GM19023 (cell line): ENCODE data around the gene PLOD3.

Experiments used
- ATAC-seq: cut with Tn5 transposase; IDR thresholded peaks from one replicate; pipeline ENCODE4 v1.9.1; 2021; ENCODE audit warnings: mild to moderate bottlenecking, moderate library complexity; ENCODE audit not compliant: unreplicated experiment

Gene PLOD3

DNA sequence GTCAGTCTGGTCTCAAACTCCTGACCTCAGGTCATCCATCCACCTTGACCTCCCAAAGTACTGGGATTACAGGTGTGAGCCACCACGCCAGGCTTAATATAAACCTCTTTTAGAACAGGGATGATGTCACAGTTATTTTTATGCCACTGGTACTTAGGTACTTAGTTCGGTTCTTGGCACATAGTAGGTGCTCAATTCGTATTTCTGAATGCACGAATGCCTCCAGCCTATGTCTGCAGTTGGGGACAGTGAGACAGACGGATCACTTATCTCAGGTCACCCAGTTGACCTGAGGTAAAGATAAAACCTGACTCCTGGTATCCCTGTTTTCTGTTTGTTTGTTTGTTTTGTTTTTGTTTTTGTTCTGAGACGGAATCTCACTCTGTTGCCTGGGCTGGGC is 31.2 kb downstream of the PLOD3 start:
- ATAC-seq: no peak

DNA sequence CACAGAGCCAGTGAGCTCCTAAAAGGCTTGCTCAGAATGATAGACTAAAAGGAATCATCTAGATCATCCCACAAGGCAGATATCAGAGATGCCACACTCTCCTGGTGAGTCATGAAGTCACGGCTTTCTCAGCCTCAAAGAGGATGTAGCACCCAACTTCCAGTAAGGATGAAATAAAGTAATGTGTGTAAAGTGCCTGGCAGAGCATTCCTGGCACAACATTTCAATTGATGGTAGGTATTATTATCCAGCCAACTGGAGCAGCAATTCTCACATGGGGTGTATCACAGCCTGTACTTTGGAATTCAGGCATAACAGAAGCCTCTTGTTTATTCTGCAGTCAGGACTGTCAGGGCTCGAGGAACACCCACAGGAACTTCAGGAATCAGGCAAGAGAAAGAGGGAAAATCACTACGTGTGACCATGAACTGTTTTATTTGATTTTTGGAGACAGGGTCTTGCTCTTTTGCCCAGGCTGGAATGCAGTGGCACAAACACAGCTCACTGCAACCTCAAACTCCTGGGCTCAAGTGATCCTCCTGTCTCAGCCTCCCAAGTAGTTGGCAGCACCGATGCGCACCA is 32.0 kb downstream of the PLOD3 start:
- ATAC-seq: no peak

DNA sequence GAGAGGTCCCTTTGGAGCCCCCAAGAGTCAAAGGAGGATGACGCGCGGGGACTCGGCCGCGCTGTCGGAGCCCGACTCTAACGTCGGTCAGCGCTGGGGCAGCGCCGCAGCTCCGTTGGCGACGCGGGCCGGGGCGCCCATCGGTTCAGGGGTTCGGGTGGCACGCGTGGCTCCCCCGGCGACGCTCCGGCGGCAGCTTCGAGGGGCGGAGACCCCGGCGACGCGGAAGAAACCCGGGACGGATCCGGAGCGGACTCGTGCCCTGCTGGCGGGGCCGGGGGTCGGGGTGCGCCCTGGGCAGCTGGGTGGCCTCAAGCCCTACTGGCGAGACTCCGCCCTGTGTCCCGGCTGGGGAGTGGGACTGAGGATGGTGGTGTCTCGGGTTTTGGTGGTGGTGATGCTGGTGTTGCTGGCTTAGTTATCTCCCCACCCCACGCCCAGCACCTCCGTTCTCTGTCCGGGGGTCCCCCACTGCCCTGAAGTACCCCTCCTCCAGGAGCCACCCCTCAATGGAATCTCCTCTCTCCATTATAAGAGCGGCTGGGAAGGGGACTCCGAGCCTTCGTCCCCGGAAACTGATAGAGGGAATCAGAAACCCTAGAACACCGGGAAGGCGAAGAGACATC is 37.1 kb downstream of the PLOD3 start, which contains the start of gene NAT16:
TSS of gene NAT16 (minus strand) at position 164 of the 626 bp plus-strand sequence. CDS start 5,486 bp downstream, outside the sequence.
- ATAC-seq: no peak

DNA sequence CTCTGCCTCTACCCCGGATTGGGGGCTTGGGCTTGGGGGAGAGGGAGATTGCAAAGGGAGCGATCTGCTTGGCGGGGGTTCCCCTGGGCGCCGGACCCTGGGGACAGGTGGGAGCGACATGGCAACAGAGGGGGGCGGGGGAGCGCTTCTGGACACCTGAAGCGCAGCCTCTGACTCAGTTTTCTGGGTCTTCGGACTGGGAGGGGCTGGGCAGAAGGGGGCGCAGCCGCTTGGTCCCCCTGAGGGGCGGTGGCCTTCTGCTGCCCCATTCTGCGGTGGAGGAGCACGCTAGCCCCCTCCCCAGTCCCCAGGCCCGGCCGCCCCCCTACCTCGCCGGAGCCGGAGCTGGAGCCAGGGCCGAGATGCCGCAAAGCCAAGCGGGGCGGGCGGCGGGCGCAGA is 37.7 kb downstream of the PLOD3 start:
- ATAC-seq: no peak

DNA sequence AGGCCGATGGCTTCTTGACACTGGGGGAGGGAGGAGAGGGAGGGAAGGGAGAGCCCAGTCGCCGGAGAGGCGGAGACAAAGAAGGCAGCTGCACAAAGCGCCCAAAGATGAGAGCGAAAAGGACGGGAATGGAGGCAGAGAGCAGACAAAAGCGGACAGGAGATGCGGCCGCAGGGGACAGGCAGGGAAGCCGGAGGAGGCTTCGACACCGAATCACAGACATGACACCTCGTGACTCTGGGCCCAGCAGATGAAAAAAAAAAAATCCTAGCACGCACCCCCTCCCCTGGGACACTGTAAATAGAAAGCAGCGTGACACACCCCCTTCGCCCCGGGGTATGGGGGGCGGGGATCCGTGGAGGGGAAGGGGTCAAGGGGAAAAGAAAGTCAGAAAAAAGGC is 38.3 kb downstream of the PLOD3 start:
- ATAC-seq: no peak

DNA sequence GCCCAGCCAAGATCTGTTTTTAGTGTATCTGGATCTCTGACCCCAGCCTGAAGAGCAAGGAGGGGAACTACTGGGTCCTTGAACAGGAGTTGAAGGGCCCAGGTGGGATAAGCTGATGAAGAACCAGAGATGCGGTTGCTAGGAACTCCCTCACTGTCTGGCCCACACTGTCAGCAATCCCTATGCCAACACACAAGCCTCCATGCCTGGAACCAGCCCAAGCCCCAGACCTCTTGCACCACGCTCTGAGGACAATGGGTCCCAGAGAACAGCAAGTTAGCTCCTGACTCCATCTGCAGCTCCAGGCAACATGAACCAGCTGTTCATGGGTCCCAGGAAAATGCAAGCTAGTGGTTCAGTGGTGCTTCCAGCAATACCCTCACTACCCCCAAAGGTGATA is 39.7 kb downstream of the PLOD3 start:
- ATAC-seq: no peak

DNA sequence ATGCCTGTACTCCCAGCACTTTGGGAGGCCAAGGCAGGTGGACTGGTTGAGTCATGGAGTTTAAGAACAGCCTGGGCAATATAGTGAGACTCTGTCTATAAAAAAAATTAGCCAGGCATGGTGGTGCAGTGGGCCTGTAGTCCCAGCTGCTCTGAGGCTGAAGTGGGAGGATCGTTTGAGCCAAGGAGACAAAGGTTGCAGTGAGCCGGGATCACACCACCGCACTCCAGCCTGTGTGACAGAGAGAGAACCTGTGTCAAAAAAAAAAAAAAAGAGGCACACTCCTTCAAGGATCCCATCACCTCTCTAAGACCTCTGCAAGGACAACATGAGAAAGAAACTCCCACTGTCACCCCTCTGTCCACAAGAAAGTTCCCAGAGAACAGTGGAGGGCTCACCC is 41.7 kb downstream of the PLOD3 start:
- ATAC-seq: no peak

DNA sequence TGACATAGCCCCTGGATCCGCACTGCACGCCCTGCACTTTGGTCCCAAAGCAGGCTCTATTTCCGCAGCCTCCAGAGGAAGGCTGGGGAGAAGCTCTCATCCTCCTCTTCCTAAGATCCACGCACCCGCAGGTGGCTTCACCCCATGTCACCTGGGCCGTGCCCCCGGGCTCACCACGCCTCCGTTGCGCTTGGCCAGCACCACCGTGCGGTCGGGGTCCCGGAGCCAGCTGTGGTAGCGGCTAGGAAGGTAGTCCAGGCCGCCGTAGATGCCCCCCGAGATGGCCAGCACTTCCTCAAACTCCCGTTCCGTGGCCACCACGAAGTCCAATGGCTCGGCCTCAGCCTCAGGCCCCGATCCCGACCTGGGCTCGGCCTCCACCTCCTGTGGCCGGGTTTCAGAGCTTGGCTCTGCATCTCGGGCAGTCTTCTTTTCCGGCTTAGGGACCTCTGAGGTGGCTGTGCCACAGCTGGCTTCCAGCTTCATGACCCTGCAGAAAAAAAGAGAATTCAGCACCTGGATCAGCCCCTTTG is 43.0 kb downstream of the PLOD3 start:
- no peak for ATAC-seq

DNA sequence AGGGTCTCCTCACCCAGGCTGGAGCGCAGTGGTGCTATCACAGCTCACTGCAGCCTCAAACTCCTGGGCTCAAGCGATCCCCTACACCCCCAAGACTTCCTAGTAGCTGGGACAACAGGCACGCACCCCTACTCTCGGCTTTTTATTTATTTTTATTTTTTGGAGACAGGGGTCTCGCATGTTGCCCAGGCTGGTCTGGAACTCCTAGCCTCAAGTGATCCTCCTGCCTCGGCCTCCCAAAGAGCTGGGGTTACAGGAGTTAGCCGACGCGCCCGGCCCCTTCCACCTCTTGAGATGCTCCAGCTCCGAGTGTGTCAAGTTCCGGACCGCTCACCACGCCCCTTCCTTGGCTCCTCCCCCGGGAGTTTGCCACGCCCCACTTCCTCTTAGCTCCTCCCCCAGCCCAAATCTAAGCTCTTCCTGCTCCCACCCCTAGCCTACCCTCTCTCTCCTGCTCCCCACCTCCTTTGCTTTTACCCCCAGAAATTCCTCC is 43.6 kb downstream of the PLOD3 start:
- no peak for ATAC-seq

DNA sequence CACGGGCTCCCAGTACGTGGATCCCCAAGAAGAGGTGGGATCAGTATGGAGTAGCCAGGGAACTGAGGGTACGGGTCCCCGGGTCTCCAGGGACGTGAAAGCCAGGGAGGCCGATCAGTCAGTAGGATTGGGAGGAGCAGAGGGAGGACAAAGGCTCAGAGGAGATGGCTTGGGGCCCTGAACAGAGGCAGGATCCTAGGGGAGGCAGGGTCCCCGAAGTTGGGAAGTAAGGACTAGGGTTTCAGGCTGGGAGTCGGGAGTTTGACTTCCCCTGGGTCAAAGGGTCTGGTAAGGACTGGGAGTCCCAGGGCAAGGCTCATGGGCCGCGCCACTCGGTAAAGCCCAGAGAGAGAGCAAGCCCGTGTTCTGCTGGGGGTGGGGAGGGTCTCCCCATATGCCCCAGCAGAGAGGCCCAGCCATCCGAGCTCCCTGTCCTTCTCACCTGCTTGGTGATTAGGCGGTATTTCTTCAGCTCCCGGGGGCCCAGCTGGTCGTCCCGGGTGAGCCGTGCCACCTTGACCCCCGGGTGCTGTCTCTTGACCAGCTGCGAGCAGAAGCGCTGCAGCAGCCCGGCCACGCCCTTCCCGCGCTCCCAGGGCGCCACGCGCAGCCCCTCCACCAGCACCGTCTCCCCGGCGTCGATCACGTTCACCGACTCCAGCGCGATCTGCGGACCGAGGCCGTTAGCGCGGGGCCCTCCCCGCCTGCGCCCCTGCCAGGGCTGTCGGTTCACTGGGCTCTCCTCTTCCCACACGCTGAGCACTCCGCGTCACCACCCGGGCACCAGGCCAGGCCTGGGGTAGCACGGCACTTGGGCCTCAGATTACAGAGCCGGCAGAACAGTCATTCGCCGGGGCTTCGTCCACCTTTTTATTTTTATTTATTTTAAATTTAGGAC is 44.3 kb downstream of the PLOD3 start:
- ATAC-seq: no peak

DNA sequence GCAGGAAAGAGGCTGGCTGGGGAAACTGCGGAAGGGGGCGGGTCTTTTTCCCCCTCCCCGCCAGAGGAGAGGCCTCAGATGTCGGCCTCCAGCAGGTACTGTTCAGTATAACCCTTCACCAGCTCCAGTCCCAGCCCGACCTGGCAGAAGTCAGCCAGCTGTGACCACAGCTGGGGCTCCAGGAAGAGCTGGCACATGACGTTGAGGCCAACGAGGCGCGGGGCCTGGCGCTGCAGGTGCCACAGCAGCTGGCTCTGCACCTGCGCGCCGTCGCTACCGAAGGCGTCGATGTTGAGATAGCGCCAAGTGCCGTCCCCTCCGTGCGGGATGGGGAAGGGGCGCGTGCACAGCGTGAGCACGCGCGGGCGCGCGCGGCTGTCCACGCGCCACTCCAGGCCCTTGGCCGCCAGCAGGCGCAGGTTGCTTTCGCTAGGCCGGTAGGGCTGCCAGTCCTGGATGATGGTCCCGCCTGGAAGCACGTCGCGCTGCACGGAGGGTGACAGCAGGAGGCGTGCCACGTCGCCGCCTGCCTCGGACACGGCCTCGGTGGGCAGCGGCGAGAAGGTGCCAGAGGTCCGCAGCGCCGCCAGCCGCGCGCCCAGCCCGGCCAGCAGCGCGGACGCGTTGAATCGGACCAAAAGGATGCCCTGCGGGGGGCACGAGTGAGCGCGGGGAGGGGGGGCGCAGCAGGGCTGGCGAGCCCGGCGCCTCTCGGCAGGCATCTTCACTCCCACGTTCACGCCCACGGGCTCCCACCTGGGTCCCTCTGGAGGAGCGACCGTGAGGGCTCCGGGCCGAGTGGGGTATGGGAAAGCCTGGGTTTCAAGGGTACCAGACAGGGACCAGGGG is 45.2 kb downstream of the PLOD3 start:
- ATAC-seq: no peak

DNA sequence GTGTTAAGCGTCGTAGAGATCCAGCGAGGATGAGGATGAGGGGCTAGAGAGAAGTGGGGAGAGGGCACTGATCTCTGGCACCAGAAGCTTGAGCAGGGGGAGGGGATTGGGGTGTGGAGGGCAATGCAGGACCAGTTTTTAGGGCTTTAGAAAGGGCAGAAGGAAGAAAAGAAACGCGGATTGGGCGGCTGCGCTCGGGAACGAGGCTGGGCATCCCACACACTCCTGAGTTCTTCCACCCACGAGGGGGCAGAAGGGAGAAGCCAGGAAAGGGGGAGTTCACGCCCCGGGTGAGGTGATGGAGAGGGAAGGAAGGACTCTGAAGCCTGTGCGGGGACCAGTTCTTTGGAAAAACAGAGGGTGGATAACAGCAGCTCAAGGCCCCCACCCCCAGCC is 45.9 kb downstream of the PLOD3 start:
- ATAC-seq: no peak

DNA sequence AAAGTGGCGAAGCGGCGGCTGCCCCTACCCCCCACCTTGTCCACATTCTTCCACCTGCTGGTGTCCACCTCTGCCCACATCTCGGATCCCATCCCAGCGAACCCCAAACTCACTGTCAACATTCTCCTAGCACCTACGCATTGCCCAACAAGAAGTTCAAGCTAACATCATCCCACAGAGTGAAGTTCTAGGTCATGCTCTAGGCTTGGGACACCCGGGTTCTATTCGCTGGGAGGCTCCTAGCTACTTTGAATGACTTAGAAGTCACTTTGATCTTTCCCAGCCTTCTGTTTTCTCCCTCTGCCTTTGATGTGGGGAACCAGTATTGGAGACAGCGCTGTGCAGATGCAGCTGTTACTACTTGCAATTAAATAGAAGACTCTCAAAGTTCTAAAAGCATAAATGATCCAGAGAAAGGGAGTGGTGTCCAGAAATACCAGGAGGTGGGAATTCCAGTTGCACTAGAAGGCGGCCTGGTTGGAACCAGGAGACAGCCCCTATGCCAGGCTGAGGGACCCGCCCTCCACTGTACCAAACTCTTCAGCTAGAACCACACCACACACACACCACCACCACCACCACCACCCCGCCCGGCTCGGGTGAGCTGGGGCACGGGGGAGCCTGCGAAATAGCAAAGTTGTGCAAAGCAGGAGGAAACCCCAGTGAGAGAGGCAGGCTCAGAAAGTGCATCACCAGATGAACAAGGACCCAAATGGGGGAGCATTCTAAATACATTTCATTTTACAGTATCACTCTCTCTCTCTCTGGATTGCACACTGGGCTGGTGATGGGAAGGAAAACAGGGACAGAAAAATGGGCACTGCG is 46.6 kb downstream of the PLOD3 start:
- no peak for ATAC-seq

DNA sequence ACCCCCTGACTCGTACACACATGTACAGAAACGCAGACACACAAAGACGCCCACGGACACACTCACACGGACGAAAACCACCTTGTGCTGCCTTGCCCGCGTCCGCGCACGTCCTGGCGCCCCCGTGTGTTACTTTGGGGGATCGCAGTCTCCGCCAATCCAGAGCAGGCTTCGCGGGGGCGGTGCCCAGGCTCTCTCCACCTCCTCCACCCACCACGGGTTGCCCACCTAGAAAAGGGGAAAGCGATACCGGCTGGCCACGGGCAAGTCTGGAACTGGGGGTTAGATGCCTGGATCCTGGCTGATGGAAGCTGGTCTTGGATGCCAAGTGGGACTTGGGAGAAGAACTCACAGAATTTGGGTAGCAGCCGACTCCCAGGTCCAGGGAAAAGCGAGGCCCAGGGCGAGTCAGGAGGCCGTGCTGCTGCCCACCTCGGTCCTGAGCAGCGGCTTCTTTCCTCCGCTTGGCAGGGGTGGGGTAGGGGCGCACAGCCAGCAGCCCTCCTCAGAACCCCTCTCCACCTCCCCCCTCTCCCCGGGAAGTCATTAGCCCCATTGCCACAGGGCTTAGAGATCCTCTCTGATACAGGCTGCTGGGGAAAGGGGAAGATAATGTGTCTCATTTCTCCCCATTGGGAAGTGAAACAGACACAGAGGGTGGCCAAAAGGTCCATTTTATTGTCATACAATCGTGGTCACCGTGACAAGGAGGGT is 47.4 kb downstream of the PLOD3 start:
- ATAC-seq: no peak

DNA sequence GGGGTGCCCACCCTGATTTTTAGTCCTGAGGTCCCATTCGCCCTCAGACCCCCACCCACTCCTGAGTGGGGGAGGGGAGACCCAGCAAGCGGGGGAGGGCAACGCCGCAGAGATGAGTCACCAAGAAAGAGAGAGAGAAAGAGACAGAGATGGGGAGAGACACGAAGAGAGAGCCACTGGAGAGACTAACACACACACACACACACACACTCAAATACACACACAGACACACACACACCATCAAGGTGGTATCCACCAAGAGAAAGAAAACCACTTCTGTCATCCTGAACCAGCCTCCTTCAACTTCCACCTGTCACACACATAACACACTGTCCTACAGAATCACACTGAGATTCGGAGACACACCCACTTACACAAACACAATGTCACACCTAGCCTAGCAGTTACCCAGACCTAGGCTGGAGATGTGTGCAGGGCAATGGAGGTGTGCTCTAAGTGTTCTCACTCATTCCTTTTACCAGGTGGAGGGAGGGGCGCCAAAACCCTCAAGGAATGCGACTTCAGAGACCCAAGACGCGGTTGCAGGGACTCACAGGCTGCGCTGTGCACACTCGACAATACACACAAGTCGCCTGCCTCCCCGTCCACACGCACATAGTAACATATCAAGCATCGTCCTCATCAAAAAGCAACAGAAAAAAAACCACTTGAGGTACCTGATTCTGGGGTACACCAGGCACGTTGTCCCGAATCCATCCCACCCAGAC is 48.1 kb downstream of the PLOD3 start:
- ATAC-seq: no peak

DNA sequence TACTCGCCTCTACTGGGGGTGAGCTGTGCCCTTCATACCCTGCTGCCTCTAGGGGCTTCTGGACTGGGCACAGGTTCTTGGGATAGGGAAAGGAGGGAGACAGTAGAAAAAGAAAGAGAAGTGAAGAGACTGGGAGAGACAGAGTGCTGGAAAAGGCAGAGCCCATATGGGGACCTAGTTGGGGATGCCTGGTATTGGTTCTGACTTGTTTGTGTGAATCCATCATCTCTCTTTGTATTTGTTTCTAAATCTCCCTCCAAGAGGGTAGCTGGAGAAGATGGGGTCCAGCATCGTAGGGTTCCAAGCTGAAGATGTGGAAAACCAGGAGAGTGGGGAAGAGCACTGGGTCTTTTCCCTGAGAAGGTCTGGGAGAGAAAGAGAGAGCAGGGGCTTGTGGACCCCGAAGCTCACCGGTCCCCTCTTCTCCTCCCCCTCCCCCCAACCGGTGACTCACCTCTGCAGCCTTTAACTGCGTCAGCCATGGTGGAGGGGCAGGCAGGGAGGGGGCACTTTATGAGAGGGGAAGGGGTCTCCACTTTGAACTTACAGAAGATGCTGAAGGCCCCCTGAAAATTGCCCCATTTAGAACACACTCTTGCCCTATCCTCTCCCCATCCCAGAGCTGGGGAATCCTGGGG is 48.9 kb downstream of the PLOD3 start:
- ATAC-seq: no peak

DNA sequence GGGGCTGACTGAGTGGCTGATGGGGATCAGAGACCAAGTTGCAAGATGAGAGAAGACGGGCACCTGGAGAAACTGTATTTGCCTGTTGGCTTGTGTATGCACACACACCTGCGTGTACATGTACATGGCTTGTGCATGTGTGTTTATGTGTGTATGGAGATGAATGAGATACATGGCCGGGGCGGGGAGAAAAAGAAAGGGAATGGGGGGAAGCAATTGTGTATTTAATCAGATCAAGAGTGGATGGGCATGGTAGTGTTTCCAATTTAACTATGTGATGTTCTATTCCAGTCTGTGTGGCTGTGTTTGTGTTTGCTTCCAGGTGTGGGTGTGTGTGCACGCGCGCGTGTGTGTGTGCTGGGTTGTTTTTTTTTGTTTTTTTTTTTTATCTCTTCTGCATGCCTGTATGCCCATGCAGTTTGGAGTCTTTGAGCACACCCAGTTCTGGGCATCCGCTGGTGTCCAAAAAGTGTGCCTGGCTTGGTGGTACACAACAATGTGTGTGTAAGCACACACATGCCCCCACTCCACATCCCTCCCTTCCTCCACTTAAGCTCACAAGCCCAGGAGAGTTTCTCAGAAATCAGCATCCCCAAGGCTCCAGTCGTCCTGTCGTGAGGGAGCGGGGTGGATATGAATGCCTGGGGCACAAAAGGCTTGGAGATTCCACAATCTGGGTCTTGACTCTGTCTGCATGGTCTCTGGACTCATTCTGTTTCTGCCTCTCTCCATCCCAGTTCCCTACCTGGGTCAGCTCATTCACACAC is 49.6 kb downstream of the PLOD3 start:
- no peak for ATAC-seq
